Inflammatory macrophage (primary cell): ENCODE results near the gene USP17L18.
"Not testable (repeated sequence)": the region's sequence is repeated elsewhere in the genome, so short reads cannot be mapped to it uniquely, and the experiment has no call there.

Experiments used
- DNase-seq, 2 donors: peaks; one replicate each; pipeline ENCODE4 v3.0.0-alpha.2; 2020 to 2022
- total RNA-seq, 18 experiments: gene quantifications; one replicate each; lab custom pipeline; 2026; ENCODE audit warnings: mixed read lengths in 6 of 18, inconsistent platforms in 2 of 18; lab: John Stamatoyannopoulos, UW

USP17L18 gene, protein sequence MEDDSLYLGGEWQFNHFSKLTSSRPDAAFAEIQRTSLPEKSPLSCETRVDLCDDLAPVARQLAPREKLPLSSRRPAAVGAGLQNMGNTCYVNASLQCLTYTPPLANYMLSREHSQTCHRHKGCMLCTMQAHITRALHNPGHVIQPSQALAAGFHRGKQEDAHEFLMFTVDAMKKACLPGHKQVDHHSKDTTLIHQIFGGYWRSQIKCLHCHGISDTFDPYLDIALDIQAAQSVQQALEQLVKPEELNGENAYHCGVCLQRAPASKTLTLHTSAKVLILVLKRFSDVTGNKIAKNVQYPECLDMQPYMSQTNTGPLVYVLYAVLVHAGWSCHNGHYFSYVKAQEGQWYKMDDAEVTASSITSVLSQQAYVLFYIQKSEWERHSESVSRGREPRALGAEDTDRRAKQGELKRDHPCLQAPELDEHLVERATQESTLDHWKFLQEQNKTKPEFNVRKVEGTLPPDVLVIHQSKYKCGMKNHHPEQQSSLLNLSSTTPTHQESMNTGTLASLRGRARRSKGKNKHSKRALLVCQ
- 0 reads per million in 18 experiments for total RNA-seq

DNA sequence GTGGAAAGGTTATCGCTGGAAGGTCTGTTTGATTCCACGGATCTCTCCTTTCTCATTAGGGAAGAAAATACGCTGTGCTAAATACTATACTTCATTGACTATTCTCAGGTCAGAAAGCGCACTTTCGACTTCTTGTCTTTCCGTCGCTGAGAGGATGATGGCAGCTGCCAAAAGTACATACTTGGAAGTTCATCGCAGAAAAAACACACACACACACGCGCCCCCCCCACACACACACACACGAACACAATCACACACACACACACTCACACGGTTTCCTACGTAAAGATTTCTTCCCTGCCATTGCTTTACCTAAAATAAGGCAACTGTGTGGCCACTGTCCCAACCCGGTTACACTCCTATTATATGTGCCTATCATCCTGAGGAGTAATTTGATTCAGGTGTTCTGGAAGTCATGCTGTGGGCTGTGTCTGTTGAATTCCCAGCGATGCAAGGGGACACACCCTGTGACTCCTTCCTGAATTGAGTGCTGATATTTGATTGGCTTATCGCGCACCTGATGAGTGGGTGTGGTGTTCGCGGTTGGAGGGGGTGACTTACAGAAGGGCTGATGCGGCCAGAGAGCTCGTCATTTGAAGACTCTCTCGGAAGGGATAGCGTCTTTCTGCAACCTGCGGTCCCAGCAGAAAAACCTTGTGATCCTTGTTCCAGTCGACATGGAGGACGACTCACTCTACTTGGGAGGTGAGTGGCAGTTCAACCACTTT, at the start of gene USP17L18:
Gene USP17L18, plus strand, starts transcription at position 678 of the 728 bp plus-strand sequence. Its CDS starts 0 bp downstream, at position 678.
- DNase-seq: not testable (repeated sequence)

DNA sequence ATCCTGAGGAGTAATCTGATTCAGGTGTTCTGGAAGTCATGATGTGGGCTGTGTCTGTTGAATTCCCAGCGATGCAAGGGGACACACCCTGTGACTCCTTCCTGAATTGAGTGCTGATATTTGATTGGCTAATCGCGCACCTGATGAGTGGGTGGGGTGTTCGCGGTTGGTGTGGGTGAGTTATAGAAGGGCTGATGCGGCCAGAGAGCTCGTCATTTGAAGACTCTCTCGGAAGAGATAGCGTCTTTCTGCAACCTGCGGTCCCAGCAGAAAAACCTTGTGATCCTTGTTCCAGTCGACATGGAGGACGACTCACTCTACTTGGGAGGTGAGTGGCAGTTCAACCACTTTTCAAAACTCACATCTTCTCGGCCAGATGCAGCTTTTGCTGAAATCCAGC, 38.1 kb upstream of the USP17L18 start, which contains the start of gene USP17L10:
Gene USP17L10, plus strand, starts transcription at position 301 of the 400 bp plus-strand sequence. Its CDS starts 0 bp downstream, at position 301.
- not testable (repeated sequence) for DNase-seq

DNA sequence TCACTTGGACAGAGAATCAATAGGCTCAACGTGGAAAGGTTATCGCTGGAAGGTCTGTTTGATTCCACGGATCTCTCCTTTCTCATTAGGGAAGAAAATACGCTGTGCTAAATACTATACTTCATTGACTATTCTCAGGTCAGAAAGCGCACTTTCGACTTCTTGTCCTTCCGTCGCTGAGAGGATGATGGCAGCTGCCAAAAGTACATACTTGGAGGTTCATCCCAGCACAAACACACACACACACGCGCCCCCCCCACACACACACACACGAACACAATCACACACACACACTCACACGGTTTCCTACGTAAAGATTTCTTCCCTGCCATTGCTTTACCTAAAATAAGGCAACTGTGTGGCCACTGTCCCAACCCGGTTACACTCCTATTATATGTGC, 33.7 kb upstream of the USP17L18 start:
- not testable (repeated sequence) for DNase-seq

DNA sequence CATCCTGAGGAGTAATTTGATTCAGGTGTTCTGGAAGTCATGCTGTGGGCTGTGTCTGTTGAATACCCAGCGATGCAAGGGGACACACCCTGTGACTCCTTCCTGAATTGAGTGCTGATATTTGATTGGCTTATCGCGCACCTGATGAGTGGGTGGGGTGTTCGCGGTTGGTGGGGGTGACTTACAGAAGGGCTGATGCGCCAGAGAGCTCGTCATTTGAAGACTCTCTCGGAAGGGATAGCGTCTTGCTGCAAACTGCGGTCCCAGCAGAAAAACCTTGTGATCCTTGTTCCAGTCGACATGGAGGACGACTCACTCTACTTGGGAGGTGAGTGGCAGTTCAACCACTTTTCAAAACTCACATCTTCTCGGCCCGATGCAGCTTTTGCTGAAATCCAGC, 33.3 kb upstream of the USP17L18 start, which contains the start of gene USP17L11:
Gene USP17L11, plus strand, starts transcription at position 301 of the 400 bp plus-strand sequence. Its CDS starts 0 bp downstream, at position 301.
- not testable (repeated sequence) for DNase-seq

DNA sequence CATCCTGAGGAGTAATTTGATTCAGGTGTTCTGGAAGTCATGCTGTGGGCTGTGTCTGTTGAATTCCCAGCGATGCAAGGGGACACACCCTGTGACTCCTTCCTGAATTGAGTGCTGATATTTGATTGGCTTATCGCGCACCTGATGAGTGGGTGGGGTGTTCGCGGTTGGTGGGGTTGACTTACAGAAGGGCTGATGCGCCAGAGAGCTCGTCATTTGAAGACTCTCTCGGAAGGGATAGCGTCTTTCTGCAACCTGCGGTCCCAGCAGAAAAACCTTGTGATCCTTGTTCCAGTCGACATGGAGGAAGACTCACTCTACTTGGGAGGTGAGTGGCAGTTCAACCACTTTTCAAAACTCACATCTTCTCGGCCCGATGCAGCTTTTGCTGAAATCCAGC, 28.6 kb upstream of the USP17L18 start, which contains the start of gene USP17L12:
Gene USP17L12, plus strand, starts transcription at position 301 of the 400 bp plus-strand sequence. Its CDS starts 0 bp downstream, at position 301.
- DNase-seq: not testable (repeated sequence)

DNA sequence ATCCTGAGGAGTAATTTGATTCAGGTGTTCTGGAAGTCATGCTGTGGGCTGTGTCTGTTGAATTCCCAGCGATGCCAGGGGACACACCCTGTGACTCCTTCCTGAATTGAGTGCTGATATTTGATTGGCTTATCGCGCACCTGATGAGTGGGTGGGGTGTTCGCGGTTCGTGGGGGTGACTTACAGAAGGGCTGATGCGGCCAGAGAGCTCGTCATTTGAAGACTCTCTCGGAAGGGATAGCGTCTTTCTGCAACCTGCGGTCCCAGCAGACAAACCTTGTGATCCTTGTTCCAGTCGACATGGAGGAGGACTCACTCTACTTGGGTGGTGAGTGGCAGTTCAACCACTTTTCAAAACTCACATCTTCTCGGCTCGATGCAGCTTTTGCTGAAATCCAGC, 23.8 kb upstream of the USP17L18 start, which contains the start of gene USP17L13:
Gene USP17L13, plus strand, starts transcription at position 301 of the 400 bp plus-strand sequence. Its CDS starts 0 bp downstream, at position 301.
- DNase-seq: not testable (repeated sequence)

DNA sequence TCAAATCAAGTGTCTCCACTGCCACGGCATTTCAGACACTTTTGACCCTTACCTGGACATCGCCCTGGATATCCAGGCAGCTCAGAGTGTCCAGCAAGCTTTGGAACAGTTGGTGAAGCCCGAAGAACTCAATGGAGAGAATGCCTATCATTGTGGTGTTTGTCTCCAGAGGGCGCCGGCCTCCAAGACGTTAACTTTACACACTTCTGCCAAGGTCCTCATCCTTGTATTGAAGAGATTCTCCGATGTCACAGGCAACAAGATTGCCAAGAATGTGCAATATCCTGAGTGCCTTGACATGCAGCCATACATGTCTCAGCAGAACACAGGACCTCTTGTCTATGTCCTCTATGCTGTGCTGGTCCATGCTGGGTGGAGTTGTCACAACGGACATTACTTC, 18.2 kb upstream of the USP17L18 start:
- DNase-seq: not testable (repeated sequence)

DNA sequence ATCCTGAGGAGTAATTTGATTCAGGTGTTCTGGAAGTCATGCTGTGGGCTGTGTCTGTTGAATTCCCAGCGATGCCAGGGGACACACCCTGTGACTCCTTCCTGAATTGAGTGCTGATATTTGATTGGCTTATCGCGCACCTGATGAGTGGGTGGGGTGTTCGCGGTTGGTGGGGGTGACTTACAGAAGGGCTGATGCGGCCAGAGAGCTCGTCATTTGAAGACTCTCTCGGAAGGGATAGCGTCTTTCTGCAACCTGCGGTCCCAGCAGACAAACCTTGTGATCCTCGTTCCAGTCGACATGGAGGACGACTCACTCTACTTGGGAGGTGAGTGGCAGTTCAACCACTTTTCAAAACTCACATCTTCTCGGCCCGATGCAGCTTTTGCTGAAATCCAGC, 14.3 kb upstream of the USP17L18 start, which contains the start of gene USP17L15:
Gene USP17L15, plus strand, starts transcription at position 301 of the 400 bp plus-strand sequence. Its CDS starts 0 bp downstream, at position 301.
- DNase-seq: not testable (repeated sequence)

DNA sequence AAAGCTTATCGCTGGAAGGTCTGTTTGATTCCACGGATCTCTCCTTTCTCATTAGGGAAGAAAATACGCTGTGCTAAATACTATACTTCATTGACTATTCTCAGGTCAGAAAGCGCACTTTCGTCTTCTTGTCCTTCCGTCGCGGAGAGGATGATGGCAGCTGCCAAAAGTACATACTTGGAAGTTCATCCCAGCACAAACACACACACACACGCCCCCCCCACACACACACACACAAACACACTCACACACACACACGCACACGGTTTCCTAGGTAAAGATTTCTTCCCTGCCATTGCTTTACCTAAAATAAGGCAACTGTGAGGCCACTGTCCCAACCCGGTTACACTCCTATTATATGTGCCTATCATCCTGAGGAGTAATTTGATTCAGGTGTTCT, 10.0 kb upstream of the USP17L18 start:
- not testable (repeated sequence) for DNase-seq

DNA sequence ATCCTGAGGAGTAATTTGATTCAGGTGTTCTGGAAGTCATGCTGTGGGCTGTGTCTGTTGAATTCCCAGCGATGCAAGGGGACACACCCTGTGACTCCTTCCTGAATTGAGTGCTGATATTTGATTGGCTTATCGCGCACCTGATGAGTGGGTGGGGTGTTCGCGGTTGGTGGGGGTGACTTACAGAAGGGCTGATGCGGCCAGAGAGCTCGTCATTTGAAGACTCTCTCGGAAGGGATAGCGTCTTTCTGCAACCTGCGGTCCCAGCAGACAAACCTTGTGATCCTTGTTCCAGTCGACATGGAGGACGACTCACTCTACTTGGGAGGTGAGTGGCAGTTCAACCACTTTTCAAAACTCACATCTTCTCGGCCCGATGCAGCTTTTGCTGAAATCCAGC, 4.9 kb upstream of the USP17L18 start, which contains the start of gene USP17L17:
Gene USP17L17, plus strand, starts transcription at position 301 of the 400 bp plus-strand sequence. Its CDS starts 0 bp downstream, at position 301.
- not testable (repeated sequence) for DNase-seq

DNA sequence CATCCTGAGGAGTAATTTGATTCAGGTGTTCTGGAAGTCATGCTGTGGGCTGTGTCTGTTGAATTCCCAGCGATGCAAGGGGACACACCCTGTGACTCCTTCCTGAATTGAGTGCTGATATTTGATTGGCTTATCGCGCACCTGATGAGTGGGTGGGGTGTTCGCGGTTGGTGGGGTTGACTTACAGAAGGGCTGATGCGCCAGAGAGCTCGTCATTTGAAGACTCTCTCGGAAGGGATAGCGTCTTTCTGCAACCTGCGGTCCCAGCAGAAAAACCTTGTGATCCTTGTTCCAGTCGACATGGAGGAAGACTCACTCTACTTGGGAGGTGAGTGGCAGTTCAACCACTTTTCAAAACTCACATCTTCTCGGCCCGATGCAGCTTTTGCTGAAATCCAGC, 4.6 kb downstream of the USP17L18 start, which contains the start of gene USP17L19:
Gene USP17L19, plus strand, starts transcription at position 301 of the 400 bp plus-strand sequence. Its CDS starts 0 bp downstream, at position 301.
- not testable (repeated sequence) for DNase-seq

DNA sequence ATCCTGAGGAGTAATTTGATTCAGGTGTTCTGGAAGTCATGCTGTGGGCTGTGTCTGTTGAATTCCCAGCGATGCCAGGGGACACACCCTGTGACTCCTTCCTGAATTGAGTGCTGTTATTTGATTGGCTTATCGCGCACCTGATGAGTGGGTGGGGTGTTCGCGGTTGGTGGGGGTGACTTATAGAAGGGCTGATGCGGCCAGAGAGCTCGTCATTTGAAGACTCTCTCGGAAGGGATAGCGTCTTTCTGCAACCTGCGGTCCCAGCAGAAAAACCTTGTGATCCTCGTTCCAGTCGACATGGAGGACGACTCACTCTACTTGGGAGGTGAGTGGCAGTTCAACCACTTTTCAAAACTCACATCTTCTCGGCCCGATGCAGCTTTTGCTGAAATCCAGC, 9.4 kb downstream of the USP17L18 start, which contains the start of gene USP17L20:
Gene USP17L20, plus strand, starts transcription at position 301 of the 400 bp plus-strand sequence. Its CDS starts 0 bp downstream, at position 301.
- DNase-seq: not testable (repeated sequence)

DNA sequence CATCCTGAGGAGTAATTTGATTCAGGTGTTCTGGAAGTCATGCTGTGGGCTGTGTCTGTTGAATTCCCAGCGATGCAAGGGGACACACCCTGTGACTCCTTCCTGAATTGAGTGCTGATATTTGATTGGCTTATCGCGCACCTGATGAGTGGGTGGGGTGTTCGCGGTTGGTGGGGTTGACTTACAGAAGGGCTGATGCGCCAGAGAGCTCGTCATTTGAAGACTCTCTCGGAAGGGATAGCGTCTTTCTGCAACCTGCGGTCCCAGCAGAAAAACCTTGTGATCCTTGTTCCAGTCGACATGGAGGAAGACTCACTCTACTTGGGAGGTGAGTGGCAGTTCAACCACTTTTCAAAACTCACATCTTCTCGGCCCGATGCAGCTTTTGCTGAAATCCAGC, 14.1 kb downstream of the USP17L18 start, which contains the start of gene USP17L21:
Gene USP17L21, plus strand, starts transcription at position 301 of the 400 bp plus-strand sequence. Its CDS starts 0 bp downstream, at position 301.
- DNase-seq: not testable (repeated sequence)

DNA sequence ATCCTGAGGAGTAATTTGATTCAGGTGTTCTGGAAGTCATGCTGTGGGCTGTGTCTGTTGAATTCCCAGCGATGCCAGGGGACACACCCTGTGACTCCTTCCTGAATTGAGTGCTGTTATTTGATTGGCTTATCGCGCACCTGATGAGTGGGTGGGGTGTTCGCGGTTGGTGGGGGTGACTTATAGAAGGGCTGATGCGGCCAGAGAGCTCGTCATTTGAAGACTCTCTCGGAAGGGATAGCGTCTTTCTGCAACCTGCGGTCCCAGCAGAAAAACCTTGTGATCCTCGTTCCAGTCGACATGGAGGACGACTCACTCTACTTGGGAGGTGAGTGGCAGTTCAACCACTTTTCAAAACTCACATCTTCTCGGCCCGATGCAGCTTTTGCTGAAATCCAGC, 18.9 kb downstream of the USP17L18 start, which contains the start of gene USP17L22:
Gene USP17L22, plus strand, starts transcription at position 301 of the 400 bp plus-strand sequence. Its CDS starts 0 bp downstream, at position 301.
- not testable (repeated sequence) for DNase-seq

DNA sequence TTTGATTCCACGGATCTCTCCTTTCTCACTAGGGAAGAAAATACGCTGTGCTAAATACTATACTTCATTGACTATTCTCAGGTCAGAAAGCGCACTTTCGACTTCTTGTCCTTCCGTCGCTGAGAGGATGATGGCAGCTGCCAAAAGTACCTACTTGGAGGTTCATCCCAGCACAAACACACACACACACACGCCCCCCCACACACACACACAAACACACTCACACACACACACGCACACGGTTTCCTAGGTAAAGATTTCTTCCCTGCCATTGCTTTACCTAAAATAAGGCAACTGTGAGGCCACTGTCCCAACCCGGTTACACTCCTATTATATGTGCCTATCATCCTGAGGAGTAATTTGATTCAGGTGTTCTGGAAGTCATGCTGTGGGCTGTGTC, 23.3 kb downstream of the USP17L18 start:
- DNase-seq: not testable (repeated sequence)
